ENCODE data around the gene WFDC9. TPM values are rescaled to one million over a fixed set of nuclear protein-coding genes. Genes with fewer than 3 reads are reported as not detected.

Gene WFDC9
- total RNA-seq, result not detected in 2 replicates

DNA sequence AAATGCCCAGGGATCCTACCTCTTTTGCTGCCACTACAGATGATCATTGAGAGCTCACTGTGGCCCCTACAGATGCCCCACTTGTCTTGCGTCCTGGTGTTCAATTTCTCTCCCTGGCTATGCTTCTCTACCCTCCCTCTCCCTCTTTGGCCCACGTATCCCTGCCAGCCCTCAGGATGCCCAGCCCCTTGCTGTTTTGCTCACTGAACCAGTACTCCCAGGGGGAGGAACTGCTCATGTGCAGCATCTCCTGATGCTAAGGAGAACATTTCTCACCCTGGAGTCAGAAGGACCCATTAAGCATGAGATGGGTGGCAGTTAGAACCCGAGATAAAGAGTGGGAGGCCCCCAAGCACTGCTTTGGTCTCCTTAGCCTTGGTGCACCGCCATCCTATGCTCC lies at the start of gene WFDC9:
Gene WFDC9 (minus strand): TSS at position 101 of the 400 bp plus-strand sequence. CDS start 21,103 bp downstream, outside the sequence.

DNA sequence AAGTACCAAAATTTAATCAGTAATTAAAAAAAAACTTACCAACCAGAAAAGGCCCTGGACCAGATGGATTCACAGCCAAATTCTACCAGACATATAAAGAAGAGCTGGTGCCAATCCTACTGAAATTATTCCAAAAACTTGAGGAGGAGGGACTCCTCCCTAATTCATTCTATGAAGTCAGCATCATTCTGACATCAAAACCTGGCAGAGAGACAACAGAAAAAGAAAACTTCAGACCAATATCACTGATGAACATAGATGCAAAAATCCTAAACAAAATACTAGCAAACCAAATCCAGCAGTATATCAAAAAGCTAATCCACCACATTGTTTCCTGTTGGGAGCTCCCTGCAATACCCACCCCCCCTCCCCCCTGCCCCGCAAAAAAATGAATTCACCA lies 39.1 kb upstream of the WFDC9 start, which contains the start of gene WFDC11:
Gene WFDC11 (minus strand): TSS at position 101 of the 400 bp plus-strand sequence. CDS start 19,639 bp downstream, outside the sequence.

DNA sequence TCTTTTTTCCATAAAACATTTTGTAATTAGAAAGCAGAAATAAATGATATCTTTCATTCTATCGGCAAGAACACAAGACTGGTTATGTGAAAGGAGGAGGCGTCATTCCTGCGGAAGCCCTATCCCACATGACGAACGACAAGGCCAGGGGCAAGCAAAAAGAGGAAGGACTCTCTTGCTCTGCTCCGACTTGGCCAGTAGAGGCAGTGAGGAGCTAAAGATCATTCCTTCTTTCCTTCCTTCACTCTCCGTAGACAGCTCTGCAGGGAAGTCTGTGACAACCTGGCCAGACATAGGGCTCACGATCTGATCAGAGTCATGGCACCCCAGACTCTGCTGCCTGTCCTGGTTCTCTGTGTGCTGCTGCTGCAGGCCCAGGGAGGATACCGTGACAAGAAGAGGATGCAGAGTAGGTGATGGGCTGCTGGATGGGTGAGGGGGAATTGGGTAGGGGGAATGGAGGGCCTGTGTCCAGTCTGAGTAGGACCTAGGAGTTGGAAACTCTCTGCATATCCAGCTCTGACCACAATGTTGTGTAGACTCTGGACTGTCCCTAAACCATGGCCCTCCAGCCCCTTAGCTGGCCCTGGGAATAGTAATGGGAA lies 1.5 kb downstream of the WFDC9 start, which contains the start of gene WFDC10A:
Gene WFDC10A (plus strand): TSS at position 244 of the 605 bp plus-strand sequence. CDS start 75 bp downstream, at position 319.

GRCh38 chr20:45579184-45579583 lies 51.9 kb downstream of the WFDC9 start, which contains the start of gene WFDC8:
Gene WFDC8, minus strand, starts transcription at chr20:45579284. Its CDS starts 37 bp downstream, at chr20:45579247.

Small RNA genes within 50 kb of the gene (small RNA-seq; reads per million reads assigned to genes)
- gene RNA5SP485, result not detected

Other genes with a start within 250 kb of the WFDC9 start
- 0.59 and 1.8 TPM in 2 replicates for gene DBNDD2, start 223.0 kb downstream of the WFDC9 start, total RNA-seq
- gene PIGT, start 215.1 kb downstream of the WFDC9 start, total RNA-seq, result 30.9 and 45.6 TPM in 2 replicates
- gene WFDC2, start 161.5 kb downstream of the WFDC9 start, total RNA-seq, result not detected in 2 replicates
- not detected in 2 replicates for gene SPINT3, start 115.7 kb downstream of the WFDC9 start, total RNA-seq
- not detected in 2 replicates for gene WFDC6, start 91.8 kb downstream of the WFDC9 start, total RNA-seq
- not detected in 2 replicates for gene EPPIN, start 83.9 kb downstream of the WFDC9 start, total RNA-seq
- gene WFDC8, start 52.0 kb downstream of the WFDC9 start, total RNA-seq, result not detected in 2 replicates
- 0.73 TPM in 1 of 2 replicates, not detected in the other for gene WFDC10A, start 1.5 kb downstream of the WFDC9 start, total RNA-seq
- gene WFDC11, start 39.0 kb upstream of the WFDC9 start, total RNA-seq, result not detected in 2 replicates
- gene WFDC13, start 70.8 kb upstream of the WFDC9 start, total RNA-seq, result not detected in 2 replicates
- gene WFDC10B, start 73.7 kb upstream of the WFDC9 start, total RNA-seq, result not detected in 2 replicates
- not detected in 2 replicates for gene SPINT4, start 91.1 kb upstream of the WFDC9 start, total RNA-seq
- gene WFDC3, start 160.6 kb upstream of the WFDC9 start, total RNA-seq, result 0.20 and 0.73 TPM in 2 replicates
- 13.5 and 15.4 TPM in 2 replicates for gene DNTTIP1, start 160.7 kb upstream of the WFDC9 start, total RNA-seq
- 31.2 and 36.4 TPM in 2 replicates for gene UBE2C, start 181.4 kb upstream of the WFDC9 start, total RNA-seq
- gene TNNC2, start 196.0 kb upstream of the WFDC9 start, total RNA-seq, result 0.73 TPM in 1 of 2 replicates, not detected in the other
- gene SNX21, start 202.5 kb upstream of the WFDC9 start, total RNA-seq, result 87.6 and 101 TPM in 2 replicates
- 25.6 and 30.1 TPM in 2 replicates for gene ACOT8, start 226.1 kb upstream of the WFDC9 start, total RNA-seq
- gene ZSWIM3, start 226.3 kb upstream of the WFDC9 start, total RNA-seq, result 3.9 and 4.8 TPM in 2 replicates
- gene ZSWIM1, start 249.9 kb upstream of the WFDC9 start, total RNA-seq, result 10.4 and 11.0 TPM in 2 replicates